Peyer's patch (tissue), 4 donors: ENCODE data around the gene KIRREL3.

Source experiments
- POLR2A ChIP-seq, 2 donors: fragments of 450-650 bp; IDR thresholded peaks; one replicate each; pipeline ENCODE4 v1.5.1; 2017; ENCODE audit warnings: antibody characterized with exemption in 2 of 2, mild to moderate bottlenecking in 2 of 2, moderate library complexity in 2 of 2
- TF ChIP-seq, protein P1 (sequence below), 6 experiments: fragments of 450-650 bp in 4 of 6; fragments of 200-600 bp in 2 of 6; sonication (generic) in 1 of 6; IDR thresholded peaks; one replicate each; pipeline ENCODE4 v1.5.1; 2017 to 2019; ENCODE audit warnings: antibody characterized with exemption in 6 of 6, mild to moderate bottlenecking in 3 of 6, moderate library complexity in 1 of 6

DNA sequence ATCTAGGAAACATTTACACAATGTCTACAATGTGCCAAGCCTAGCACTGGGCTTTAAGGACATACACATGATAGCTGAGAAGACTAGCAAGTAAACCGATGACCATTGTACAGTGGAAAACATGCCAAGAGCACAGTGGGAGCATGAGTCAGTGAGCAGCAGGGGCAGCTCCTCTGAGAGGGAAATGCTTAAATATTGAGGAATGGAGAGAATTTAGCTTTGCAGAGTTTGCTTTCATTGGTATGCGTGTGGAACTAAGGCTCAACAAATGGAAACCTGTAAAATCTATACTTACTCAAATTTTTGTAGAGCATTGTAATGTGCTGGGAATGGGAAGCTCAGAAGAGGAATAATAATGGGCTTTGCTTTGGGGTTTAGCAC is 362.8 kb downstream of the KIRREL3 start:
- TF ChIP-seq POLR2A (IDR thresholded peaks at IDR 0.05), result no peak
- TF ChIP-seq, protein P1, sequence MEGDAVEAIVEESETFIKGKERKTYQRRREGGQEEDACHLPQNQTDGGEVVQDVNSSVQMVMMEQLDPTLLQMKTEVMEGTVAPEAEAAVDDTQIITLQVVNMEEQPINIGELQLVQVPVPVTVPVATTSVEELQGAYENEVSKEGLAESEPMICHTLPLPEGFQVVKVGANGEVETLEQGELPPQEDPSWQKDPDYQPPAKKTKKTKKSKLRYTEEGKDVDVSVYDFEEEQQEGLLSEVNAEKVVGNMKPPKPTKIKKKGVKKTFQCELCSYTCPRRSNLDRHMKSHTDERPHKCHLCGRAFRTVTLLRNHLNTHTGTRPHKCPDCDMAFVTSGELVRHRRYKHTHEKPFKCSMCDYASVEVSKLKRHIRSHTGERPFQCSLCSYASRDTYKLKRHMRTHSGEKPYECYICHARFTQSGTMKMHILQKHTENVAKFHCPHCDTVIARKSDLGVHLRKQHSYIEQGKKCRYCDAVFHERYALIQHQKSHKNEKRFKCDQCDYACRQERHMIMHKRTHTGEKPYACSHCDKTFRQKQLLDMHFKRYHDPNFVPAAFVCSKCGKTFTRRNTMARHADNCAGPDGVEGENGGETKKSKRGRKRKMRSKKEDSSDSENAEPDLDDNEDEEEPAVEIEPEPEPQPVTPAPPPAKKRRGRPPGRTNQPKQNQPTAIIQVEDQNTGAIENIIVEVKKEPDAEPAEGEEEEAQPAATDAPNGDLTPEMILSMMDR (IDR thresholded peaks at IDR 0.05), result no peak
